Amniotic epithelial cell (primary cell): ENCODE results near the gene CCDC28A.

Experiments
- DNase-seq: peaks from one replicate; pipeline ENCODE4 v3.0.0-alpha.2; 2010; ENCODE audit warnings: low read depth

Gene CCDC28A

DNA sequence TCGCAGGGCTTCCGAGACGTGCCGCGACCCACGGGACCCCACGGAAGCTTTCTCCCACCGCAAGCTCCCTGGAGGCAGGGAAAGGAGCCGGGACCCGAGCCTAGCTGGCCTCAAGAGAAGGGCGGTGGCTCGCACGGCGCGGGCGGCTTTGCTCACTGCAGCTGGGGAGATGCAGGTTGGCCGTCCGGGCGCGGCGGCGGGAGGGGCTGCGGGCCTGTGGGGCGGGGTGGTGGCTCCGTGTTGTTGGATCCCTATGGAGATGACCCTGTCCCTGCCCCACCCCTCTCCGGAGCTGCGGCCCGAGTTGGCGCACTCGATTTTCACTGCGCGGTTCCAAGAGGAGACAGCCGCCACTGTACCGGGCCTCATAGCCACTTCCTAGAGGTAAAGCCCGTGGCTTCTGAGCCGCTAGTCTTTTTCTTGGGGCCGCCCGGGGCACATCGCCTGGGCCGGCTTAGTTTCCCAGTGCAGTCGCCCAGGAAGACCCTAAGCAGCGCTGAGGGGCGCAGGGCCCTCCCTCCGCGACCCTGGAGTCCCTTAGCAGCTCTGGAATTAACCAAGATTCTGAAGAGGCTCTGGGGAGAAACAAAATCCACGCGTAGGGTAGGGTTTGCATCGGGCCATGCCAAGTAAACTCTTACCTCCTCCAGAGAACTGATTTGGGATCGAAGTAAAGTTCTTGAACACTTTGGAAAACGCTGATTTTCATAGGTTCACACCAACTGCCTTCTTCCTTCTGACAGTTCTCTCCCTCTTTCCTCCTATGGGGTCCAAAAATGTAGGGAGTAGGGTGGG is 22.4 kb downstream of the CCDC28A start, which contains the start of gene ECT2L:
ECT2L (plus strand) TSS at position 279 of the 795 bp plus-strand sequence. CDS start 17,188 bp downstream, outside the sequence.
- peak; percentile 26 for DNase-seq

DNA sequence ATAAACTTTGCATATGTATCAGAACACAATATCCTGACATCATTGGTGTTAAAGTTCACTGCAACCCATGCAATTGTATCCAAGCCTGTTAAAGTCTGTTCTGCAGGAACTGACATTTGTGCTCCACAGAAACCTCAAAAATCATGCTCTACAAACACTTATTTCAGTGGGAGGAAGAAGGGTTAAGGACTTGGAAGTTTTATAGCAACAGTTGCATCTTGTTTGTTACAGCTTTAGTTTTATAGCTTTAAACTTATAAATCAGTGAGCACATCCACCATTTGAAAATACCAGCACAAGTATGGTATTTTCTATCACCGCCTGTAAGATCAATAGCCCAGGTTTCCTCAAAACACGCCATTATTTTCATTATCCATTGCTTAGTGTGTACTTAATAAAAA is 23.2 kb downstream of the CCDC28A start:
- no peak for DNase-seq

DNA sequence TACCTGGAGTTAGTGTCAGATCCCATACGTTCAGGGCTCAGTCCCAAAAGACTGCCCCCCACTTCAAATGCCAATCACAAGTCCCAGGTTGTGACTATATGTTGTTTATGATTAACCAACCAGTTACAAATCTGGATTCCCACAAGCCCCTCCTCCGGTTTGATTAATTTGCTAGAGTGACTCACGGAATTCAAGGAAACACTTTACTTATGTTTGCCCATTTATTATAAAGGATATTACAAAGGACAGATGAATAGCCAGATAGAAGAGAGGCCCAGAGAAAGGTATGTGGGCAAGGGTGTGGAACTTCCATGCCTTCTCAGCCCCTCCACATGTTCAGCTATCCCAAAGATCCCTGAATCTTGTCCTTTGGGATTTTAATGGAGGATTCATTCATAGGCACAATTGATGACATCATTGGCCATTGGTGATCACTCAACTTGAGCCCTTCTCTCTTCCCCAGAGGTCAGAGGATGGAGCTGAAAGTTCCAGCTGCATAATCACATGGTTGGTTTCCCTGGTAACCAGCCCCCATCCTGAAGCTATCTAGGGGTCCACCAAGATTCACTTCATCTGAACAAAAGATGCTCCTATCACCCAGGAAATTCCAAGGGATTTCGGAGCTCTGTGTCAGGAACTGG is 24.4 kb downstream of the CCDC28A start:
- DNase-seq, result no peak

- peak; percentile 25 for DNase-seq
Measured at GRCh38 chr6:138800377-138801150, 27.0 kb downstream of the CCDC28A start.

DNA sequence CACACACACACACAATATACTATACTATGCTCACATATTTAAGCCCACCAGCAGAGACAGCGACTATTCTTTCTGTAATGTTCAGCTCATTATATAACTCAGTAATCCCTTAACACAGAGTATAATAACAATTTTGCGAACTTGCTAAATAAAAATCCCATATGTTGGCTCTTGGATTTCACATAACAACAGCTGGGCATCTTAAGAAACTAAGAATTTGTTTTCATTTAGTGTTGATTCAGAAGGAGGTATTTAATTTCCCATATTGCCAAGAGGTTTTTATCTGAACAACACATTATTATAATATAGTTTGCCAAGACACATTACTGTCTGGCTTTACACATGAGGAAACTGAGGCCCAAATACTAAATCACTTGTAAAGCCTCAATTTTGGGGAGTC is 29.8 kb downstream of the CCDC28A start:
- DNase-seq, result no peak

GRCh38 chr6:138803861-138804260 is 30.3 kb downstream of the CCDC28A start:
- DNase-seq, result no peak

DNA sequence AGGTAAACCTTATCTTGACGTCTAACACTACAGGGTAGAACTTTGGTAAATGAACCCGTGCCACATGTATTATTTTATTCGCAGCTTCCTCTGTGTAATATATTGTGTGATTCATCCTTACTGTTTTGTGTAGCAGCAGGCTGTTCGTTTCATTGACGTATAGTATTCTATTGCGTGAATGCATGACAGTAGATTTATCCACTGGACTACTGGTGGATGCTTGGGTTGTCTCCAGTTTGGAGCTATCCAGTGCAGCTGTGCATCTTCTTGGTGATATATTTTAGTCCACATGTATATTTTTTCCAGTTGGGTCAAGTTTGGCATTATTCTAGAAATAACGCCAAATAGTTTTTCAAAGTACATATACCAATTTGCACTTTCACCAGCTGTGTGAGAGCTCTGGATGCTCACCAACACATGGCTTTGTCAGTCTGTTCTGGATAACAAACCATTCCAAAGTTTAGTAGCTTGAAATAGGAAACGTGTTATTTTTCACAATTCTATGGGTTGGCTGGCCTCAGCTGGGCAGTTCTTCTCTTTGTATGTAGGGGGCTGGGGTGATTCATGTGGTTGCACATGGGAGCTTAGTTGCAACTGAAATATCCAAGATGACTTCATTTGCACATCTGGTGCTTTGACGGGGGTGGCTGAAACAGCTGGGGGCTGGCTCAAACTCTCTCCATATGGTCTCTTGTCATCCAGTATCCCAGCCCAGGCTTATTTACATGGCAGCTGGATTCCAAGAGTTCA is 31.6 kb downstream of the CCDC28A start:
- peak; percentile 24 for DNase-seq

DNA sequence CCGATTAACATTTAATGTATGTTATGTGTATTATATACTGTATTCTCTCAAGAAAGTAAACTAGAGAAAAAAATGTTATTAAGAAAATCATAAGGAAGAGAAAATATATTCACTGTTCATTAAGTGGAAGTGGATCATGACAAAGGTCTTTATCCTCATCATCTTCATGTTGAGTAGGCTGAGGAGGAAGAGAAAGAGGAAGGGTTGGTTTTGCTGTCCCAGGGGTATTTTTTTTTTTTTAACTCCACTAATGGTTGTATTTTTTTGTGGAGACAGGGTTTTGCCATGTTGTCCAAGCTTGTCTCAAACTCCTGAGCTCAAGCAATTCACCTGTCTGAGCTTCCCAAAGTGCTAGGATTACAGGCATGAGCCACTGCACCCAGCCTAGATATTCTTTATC is 33.3 kb downstream of the CCDC28A start:
- no peak for DNase-seq

DNA sequence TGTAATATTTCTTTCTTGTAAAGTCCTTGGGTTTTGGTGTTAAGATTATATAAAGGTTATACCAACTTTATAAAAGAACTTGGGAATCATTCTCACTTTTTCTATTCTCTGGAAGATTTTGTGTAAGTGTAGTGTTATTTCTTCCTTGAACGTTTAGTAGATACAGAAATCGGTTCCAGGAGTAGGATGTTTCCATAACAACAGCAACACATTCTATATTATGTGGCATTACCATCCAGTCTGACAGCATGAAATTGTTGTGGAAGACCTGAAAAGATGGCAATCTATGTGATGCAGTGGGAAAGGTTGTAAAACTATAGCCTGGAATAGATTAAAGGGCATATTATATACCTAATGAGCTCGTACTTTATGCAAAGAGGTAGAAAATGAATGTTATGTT is 36.1 kb downstream of the CCDC28A start:
- DNase-seq, result no peak

DNA sequence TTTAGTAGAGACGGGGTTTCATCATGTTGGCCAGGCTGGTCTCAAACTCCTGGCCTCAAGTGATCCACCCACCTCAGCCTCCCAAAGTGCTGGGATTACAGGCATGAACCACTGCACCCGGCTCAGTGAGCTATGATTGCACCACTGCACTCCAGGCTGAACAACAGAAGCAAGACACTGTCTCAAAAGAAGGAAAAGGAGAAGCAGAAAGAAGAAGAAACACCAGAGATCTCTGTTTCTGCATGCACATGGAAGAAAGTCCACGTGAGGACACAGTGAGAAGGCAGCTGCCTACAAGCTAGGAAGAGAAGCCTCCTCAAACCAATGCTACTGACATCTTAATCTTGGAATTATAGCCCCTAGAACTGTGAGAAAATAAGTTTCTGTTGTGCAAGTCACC is 38.3 kb downstream of the CCDC28A start:
- no peak for DNase-seq

DNA sequence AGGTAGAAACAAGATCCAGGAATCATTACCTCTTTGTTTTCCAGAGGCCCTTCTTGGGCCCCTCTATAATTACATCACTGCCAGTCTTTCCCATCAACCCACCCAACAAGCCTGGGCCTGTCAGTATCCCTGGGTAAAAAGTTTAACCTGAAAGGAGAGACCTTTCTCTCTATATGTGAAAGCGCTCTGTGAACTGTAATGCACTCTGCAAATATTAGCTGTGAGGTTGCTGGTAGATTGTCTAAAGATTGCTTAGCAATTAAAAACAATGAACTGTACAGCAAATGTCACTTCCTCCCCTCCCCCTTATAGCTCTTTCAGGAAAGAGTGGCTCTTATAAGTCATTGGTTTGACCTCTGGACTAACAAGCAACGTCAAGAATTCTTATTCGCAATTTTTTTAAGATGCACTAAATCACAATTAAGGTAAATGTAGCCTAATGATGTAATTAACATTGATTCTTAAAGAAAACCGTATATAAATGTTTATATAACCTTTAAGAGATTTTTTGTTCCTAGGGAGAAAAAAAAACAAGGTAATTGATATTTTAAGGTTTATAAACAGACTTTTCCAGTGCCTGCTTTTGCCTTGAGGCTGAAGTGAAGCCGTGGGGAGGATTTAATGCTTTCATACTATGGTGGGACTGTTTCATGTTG is 40.7 kb downstream of the CCDC28A start:
- DNase-seq, result no peak

DNA sequence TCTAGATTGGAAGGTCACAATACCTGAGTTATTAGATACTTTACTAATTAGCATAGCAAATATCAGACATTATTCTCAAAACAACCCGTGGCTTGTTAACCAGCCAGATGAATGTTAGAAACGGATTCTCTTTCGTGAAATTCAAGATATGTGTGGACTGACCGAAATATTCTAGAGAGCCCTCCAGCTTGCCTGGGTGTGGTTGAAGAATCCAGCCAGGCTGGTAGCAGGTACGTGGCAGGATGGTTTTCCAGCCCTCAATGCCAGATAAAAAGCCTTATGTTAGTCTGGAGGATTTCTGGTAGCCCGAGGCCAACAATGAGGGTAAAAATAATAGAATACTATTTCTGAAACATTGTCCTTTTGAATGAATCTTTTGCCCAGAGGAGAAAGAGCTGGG is 41.7 kb downstream of the CCDC28A start:
- DNase-seq, result no peak

- DNase-seq, result peak; percentile 73
Measured at GRCh38 chr6:138815797-138816528, 42.4 kb downstream of the CCDC28A start.

DNA sequence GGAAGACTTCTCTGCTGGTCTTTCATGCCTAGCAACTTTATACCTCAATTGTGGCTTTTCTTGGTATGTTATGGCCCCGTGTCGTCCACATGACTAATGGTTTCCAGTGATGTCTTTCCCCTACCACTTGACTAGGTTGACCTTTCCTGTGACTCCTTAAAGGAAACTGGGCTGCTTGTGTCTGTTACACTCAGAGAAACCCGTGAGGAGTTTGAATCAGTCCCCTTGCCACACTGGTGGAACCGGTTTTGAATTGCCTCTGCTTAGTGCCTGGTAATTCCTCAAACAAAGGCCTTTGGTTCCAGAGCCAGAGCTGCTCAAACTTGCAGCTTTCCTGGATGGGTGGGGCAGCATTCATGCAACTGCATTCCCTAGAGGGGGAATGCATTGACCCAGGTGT is 44.2 kb downstream of the CCDC28A start:
- peak; percentile 61 for DNase-seq

DNA sequence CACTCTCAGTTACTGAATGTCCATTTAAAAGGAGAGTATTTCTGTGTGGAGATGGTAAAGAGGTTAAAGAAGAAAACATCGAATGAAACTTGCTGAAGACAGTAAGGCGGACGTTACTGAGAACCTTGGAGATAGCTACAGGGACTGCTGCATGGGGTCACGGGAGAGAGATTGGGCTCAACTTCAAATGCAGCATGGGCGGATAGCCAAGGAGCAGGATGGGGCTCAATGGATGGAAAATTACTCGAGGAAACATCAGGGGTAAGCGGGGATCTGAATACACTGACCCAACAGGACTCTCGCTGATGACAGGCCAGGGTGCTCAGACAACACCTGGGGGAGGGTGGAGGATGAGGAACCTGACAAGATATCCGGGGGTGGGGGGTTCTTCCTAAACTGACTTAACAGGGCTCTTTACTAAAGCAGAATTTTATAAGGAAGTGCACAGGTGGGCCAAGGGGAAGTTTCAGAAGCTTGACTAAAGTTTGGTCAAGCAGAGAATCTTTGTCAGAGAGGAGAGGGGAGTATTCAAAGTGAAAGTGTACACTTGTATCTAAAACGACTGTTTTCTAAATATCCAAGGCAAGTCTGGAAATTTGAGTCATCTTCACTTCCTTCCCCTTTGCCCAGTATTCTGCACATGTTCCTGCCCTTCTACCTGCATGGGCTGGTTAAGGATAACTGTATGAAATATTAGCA is 45.1 kb downstream of the CCDC28A start:
- no peak for DNase-seq

GRCh38 chr6:138821519-138821918 is 48.0 kb downstream of the CCDC28A start:
- DNase-seq, result no peak

DNA sequence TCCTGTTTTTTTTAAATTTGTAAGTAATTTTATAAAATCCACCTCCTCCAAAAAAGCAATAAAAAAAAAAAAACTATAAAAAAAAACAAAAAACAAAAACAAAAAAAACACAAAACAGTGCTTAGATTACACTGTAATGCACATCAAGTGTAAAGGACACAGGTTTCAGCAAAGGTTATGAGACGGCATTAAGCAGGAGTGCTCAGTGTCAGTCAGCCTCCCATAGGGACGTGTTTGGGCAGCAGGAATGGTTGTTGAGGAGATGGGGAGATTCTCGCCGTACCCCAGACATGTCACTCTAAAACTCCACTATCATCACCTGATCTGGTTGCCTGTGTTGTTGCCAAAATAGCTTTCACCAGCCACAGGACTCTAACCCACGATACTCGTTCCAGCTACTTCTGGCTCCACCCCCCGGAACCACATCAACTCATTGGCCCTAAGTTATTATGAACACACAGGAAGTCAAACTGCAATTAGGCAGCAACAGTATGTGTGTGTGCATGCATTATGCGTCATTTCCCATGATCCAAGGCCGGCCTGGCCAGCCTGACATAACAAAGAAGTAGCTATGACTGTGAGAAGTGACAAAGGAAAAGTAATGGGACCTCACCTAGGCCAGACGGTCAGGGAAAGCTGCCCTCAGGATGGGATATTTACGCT is 51.0 kb downstream of the CCDC28A start:
- DNase-seq, result no peak

GRCh38 chr6:138830248-138830647 is 56.7 kb downstream of the CCDC28A start:
- no peak for DNase-seq

DNA sequence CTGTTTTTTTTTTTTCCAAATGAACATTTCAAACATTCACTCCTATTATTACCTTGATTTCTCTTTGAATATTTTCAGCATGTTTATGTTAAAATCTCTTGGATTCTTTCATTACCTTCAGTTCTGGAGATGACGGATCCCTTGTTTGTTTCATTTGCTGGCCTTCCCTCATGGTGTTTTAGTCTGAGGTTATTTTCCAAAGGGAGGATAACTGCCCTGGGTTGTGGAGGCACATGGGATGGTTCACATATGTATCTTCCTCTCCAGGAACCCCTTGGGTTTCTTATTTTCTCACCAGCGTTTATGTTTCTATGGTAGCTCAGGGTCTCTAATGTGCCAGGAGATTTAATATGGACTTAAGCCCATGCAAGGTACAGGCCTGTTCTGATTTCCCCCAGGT is 58.6 kb downstream of the CCDC28A start:
- DNase-seq, result no peak
